SK-N-SH (cell line): ENCODE data around the gene TMEM54.

ENCODE experiments used
- CHD2 ChIP-seq: fragments of 150-350 bp; IDR thresholded peaks from 2 replicates; pipeline ENCODE4 v1.6.1; 2018; ENCODE audit warnings: low read length; ENCODE audit not compliant: partially characterized antibody
- CTCF ChIP-seq: fragments of 200-600 bp; sonication (generic); IDR thresholded peaks from 2 replicates; pipeline ENCODE4 v1.6.1; 2017; ENCODE audit warnings: antibody characterized with exemption, mild to moderate bottlenecking, moderate library complexity
- ELF1 ChIP-seq: IDR thresholded peaks from 2 replicates; pipeline ENCODE4 v1.4.0; 2012
- EZH2phosphoT487 ChIP-seq: fragments of 200-600 bp; sonication (generic); IDR thresholded peaks from 2 replicates; pipeline ENCODE4 v1.6.1; 2017; ENCODE audit warnings: low read depth, mixed run types, mild to moderate bottlenecking, antibody characterized with exemption, moderate library complexity, borderline replicate concordance
- FOXM1 ChIP-seq: IDR thresholded peaks from 2 replicates; pipeline ENCODE4 v1.4.0; 2012; ENCODE audit warnings: low read depth, mild to moderate bottlenecking

- TF ChIP-seq FOXM1 = no peak
- TF ChIP-seq CTCF = no peak
- no peak for TF ChIP-seq ELF1
- no peak for TF ChIP-seq EZH2phosphoT487
- no peak for TF ChIP-seq CHD2
Observed at GRCh38 chr1:32855861-32856617, 45.1 kb downstream of the TMEM54 start.
